Measurements from ENCODE around the gene EVI2B. TPM values are rescaled to one million over a fixed set of nuclear protein-coding genes. Genes with fewer than 3 reads are reported as not detected.

EVI2B gene
- total and polyA plus RNA-seq, 2 of the 4 experiments (the other 2 are of a cell fraction): under 0.01 to 0.17 TPM

DNA sequence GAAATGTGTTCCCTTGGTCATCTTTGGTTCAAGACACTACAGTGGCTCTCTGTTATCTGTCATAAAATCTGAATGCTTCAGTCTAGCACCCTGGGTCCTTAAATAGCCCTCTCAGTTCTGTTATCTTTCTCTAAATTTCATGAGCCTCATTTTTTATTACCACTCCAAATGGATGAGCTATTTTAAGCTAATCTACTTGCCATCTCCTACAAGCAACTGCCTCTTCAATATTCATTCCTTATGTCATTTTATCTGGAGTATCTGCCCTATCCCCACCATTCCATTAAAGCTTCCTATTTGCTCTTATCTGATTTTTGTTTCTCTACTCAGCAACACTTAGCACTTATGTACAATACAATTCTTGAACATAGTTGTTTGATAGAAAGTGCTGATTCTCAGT is 35.6 kb upstream of the EVI2B start:
- ATAC-seq (ENCODE audit: low read depth): no peak
- H3K9me3 ChIP-seq (ENCODE audit: control insufficient read depth, insufficient read depth, low read length): no peaks in the 10 kb centered on the region
- no peak overlapping the region for H3K23ac ChIP-seq (ENCODE audit: low read depth, low read length)
- no peaks in the 10 kb centered on the region for H3K27me3 ChIP-seq (ENCODE audit: control insufficient read depth, insufficient read depth, low read length)
- H3K4ac ChIP-seq (ENCODE audit: low read depth, low read length): no peak overlapping the region
- DNase-seq: no peak
- no peak overlapping the region for H4K5ac ChIP-seq (ENCODE audit: low read depth, low read length)
- H3K4me1 ChIP-seq (ENCODE audit: control insufficient read depth, insufficient read depth, low read length): no peaks in the 10 kb centered on the region
- H2AK5ac ChIP-seq (ENCODE audit: low read depth, low read length): no peak overlapping the region
- no peak overlapping the region for H3K9ac ChIP-seq (ENCODE audit: low read depth, low read length)
- no peak overlapping the region for H2BK20ac ChIP-seq (ENCODE audit: low read depth, low read length)
- H3K18ac ChIP-seq (ENCODE audit: low read depth, low read length): no peak overlapping the region
- peaks cover 17% of the 10 kb centered on the region for H3K36me3 ChIP-seq (ENCODE audit: control insufficient read depth, insufficient read depth, low read length)
- no peak overlapping the region for H2AFZ ChIP-seq (replicated peaks; ENCODE audit: low read length, poor library complexity)
- H3K14ac ChIP-seq (replicated peaks; ENCODE audit: low read depth, low read length): no peak overlapping the region
- dilution Hi-C loops (cut with HindIII; ENCODE audit: low sequenced_read_pairs, unreplicated experiment): no loop called here
- H3K4me2 ChIP-seq (ENCODE audit: low read depth, low read length): no peak overlapping the region
- H3K27ac ChIP-seq (ENCODE audit: insufficient read depth, low read length): no peak overlapping the region
- TF ChIP-seq RAD21 (IDR thresholded peaks at IDR 0.05; ENCODE audit: low read length): no peak
- TF ChIP-seq BHLHE40 (IDR thresholded peaks at IDR 0.05; ENCODE audit: low read depth, low read length): no peak
- TF ChIP-seq CHD1 (IDR thresholded peaks at IDR 0.05; ENCODE audit: low read depth, low read length): no peak
- TF ChIP-seq MAZ (IDR thresholded peaks at IDR 0.05; ENCODE audit: borderline replicate concordance, low read depth, low read length): no peak
- TF ChIP-seq CEBPB (IDR thresholded peaks at IDR 0.05; ENCODE audit: low read depth, low read length): no peak
- no peak for TF ChIP-seq FOS (IDR thresholded peaks at IDR 0.05; ENCODE audit: low read depth, low read length)
- no peak for TF ChIP-seq USF2 (IDR thresholded peaks at IDR 0.05; ENCODE audit: low read depth, low read length)
- no peak for TF ChIP-seq RCOR1 (IDR thresholded peaks at IDR 0.05; ENCODE audit: insufficient replicate concordance, low read length)
- TF ChIP-seq, protein P1, sequence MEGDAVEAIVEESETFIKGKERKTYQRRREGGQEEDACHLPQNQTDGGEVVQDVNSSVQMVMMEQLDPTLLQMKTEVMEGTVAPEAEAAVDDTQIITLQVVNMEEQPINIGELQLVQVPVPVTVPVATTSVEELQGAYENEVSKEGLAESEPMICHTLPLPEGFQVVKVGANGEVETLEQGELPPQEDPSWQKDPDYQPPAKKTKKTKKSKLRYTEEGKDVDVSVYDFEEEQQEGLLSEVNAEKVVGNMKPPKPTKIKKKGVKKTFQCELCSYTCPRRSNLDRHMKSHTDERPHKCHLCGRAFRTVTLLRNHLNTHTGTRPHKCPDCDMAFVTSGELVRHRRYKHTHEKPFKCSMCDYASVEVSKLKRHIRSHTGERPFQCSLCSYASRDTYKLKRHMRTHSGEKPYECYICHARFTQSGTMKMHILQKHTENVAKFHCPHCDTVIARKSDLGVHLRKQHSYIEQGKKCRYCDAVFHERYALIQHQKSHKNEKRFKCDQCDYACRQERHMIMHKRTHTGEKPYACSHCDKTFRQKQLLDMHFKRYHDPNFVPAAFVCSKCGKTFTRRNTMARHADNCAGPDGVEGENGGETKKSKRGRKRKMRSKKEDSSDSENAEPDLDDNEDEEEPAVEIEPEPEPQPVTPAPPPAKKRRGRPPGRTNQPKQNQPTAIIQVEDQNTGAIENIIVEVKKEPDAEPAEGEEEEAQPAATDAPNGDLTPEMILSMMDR (conservative IDR thresholded peaks at IDR 0.05; ENCODE audit: low read depth, low read length): no peak
- TF ChIP-seq MAFK (IDR thresholded peaks at IDR 0.05; ENCODE audit: low read depth, low read length): no peak
- TF ChIP-seq NFE2L2 (IDR thresholded peaks at IDR 0.05; ENCODE audit: low read depth, low read length): no peak
- TF ChIP-seq, protein P2, sequence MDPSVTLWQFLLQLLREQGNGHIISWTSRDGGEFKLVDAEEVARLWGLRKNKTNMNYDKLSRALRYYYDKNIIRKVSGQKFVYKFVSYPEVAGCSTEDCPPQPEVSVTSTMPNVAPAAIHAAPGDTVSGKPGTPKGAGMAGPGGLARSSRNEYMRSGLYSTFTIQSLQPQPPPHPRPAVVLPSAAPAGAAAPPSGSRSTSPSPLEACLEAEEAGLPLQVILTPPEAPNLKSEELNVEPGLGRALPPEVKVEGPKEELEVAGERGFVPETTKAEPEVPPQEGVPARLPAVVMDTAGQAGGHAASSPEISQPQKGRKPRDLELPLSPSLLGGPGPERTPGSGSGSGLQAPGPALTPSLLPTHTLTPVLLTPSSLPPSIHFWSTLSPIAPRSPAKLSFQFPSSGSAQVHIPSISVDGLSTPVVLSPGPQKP (IDR thresholded peaks at IDR 0.05; ENCODE audit: borderline replicate concordance, low read depth, low read length): no peak
- TF ChIP-seq SMC3 (IDR thresholded peaks at IDR 0.05; ENCODE audit: low read depth, low read length): no peak
- H3K56ac ChIP-seq (ENCODE audit: extremely low read depth, insufficient read depth, low read length): no peak overlapping the region
- no peak overlapping the region for H3K4me3 ChIP-seq (ENCODE audit: insufficient read depth, low read depth, low read length)
- H2BK15ac ChIP-seq (ENCODE audit: low read depth, low read length): no peak overlapping the region
- H4K91ac ChIP-seq (ENCODE audit: insufficient read depth, low read depth, low read length): no peak overlapping the region
- no peak overlapping the region for H4K8ac ChIP-seq (ENCODE audit: low read depth in 2 of 2, low read length in 2 of 2)
- no TSS peak for BruUV-seq (replicated peaks)
- intact Hi-C loops (cut with micrococcal nuclease): no loop called here
- no peak overlapping the region for H2BK5ac ChIP-seq (ENCODE audit: low read depth, low read length, poor library complexity, severe bottlenecking)
- no peaks in the 10 kb centered on the region; a peak in 1 of 4 replicates for H3K79me1 ChIP-seq (ENCODE audit: low read depth in 1 of 2, low read length in 2 of 2)
- ChIA-PET POLR2A (ENCODE audit: unreplicated experiment) (no interaction called here), CTCF (no interaction called here)
- H4K20me1 ChIP-seq (ENCODE audit: insufficient read depth, low read length): no peaks in the 10 kb centered on the region
- H2AK9ac ChIP-seq (replicated peaks; ENCODE audit: low read depth, low read length, poor library complexity): no peak overlapping the region
- no peaks in the 10 kb centered on the region for H3K9me1 ChIP-seq (ENCODE audit: insufficient read depth, low read length)
- no peak overlapping the region for H2BK120ac ChIP-seq (ENCODE audit: low read depth, low read length)
- in situ Hi-C loops (cut with MboI; ENCODE audit: low sequenced_read_pairs): no loop called here
